Measurements from ENCODE around the gene NRP2. TPM values are rescaled to one million over a fixed set of nuclear protein-coding genes. Genes with fewer than 3 reads are reported as not detected.
A peak's percentile ranks its signal among the peaks of the same experiment; 100 is the strongest.

NRP2 gene
- total RNA-seq, 6 donors from 2014 or later = 61.4 to 99.4 (median 71.8) TPM

- Histone ChIP-seq H3K27me3 (no peaks in the 10 kb centered on the region), H3K27ac (no peak overlapping the region), H3K4me3 (no peak overlapping the region), H3K9me3 (no peaks in the 10 kb centered on the region), H3K36me3 (no peaks in the 10 kb centered on the region), H3K4me1 (peaks cover 0 to 10% (median 5%) of the 10 kb centered on the region in 4 donors)
- DNase-seq (no peak), ATAC-seq (ENCODE audit: low FRiP score in 2 of 2) (no peak)
- TF ChIP-seq EP300 (IDR thresholded peaks at IDR 0.05) (no peak), POLR2AphosphoS5 (IDR thresholded peaks at IDR 0.05) (no peak), POLR2A (IDR thresholded peaks at IDR 0.05) (no peak), CTCF (IDR thresholded peaks at IDR 0.05) (no peak)
- 81 to 85% methylated on average over 6 of the region's 6 CpGs for WGBS, 2 donors
Observed at GRCh38 chr2:205655779-205656456, 26.4 kb upstream of the NRP2 start.

- no peak for DNase-seq
- ATAC-seq (ENCODE audit: low FRiP score in 2 of 2) = no peak
- WGBS, 2 donors = 73 to 80% methylated on average over 7 of the region's 7 CpGs
- H3K9me3 ChIP-seq = no peaks in the 10 kb centered on the region
- H3K36me3 ChIP-seq = no peaks in the 10 kb centered on the region
- no peak overlapping the region for H3K27ac ChIP-seq
- H3K4me1 ChIP-seq = peaks cover 0 to 9% (median 7%) of the 10 kb centered on the region in 4 donors
- TF ChIP-seq POLR2A (IDR thresholded peaks at IDR 0.05) (no peak), POLR2AphosphoS5 (IDR thresholded peaks at IDR 0.05) (no peak), CTCF (IDR thresholded peaks at IDR 0.05) (no peak), EP300 (IDR thresholded peaks at IDR 0.05) (no peak)
- H3K27me3 ChIP-seq = no peaks in the 10 kb centered on the region
- no peak overlapping the region for H3K4me3 ChIP-seq
Observed at GRCh38 chr2:205656461-205656860, 25.8 kb upstream of the NRP2 start.

GRCh38 chr2:205656941-205657340 lies 25.4 kb upstream of the NRP2 start:
- Histone ChIP-seq H3K27me3 (no peaks in the 10 kb centered on the region), H3K4me3 (no peak overlapping the region), H3K27ac (no peak overlapping the region), H3K36me3 (no peaks in the 10 kb centered on the region), H3K9me3 (no peaks in the 10 kb centered on the region), H3K4me1 (peaks cover 0 to 9% (median 7%) of the 10 kb centered on the region in 4 donors)
- no peak for DNase-seq
- TF ChIP-seq CTCF (IDR thresholded peaks at IDR 0.05) = no peak
- no peak for TF ChIP-seq POLR2AphosphoS5 (IDR thresholded peaks at IDR 0.05)
- no peak for TF ChIP-seq EP300 (IDR thresholded peaks at IDR 0.05)
- TF ChIP-seq POLR2A (IDR thresholded peaks at IDR 0.05) = no peak
- no peak for ATAC-seq (ENCODE audit: low FRiP score in 2 of 2)
- WGBS, 2 donors = 83 to 85% methylated on average over 4 of the region's 4 CpGs

DNA sequence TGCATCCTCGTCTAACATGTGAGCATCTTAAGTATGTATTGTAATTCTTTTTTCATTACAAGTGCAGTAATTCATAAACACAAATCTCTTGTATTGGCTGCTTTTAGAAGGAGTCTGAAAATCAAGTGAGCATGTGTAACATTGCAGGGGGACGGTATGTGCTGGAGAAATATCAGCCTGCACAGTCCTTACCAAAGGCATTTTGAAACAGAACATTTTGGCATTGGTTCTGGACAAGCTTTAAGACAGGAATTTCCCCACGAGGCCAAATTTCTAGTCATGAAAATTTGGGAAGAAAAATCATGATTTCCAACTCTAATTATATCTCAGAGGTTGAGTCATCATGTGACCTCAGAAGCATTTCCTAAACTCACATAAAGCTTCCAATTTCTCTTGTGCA lies 24.7 kb upstream of the NRP2 start:
- Histone ChIP-seq H3K4me1 (peaks cover 0 to 9% (median 7%) of the 10 kb centered on the region in 4 donors), H3K27ac (no peak overlapping the region), H3K36me3 (no peaks in the 10 kb centered on the region), H3K27me3 (no peaks in the 10 kb centered on the region), H3K9me3 (no peaks in the 10 kb centered on the region), H3K4me3 (no peak overlapping the region)
- no peak for TF ChIP-seq POLR2A (IDR thresholded peaks at IDR 0.05)
- TF ChIP-seq EP300 (IDR thresholded peaks at IDR 0.05) = peak in 1 of 4 donors; percentile 78
- ATAC-seq (ENCODE audit: low FRiP score in 2 of 2) = peak in 1 of 2 donors; percentile 50
- WGBS, 2 donors = 71 to 75% methylated on average over 3 of the region's 3 CpGs
- DNase-seq = no peak

DNA sequence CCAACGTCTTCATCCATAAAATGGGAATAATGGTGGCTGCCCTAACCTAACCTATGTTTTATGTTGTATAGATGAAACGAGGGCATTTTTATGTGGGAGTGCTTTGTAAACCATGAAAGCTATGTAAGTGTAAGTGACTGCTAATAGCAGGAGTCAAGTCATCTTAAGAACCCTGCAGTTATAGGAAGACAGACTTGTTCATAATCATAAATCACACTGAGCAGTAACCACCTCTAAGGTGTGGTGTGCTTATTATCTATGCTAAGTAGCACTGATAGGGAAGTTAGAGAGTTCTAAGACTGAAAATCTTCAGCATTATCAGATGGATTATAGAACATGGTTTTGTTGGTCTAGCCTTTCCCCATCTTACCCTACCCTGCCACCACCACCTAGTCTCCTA lies 24.2 kb upstream of the NRP2 start:
- Histone ChIP-seq H3K27me3 (no peaks in the 10 kb centered on the region), H3K4me1 (peaks cover 0 to 9% (median 7%) of the 10 kb centered on the region in 4 donors), H3K4me3 (no peak overlapping the region), H3K9me3 (no peaks in the 10 kb centered on the region), H3K36me3 (no peaks in the 10 kb centered on the region), H3K27ac (peak overlapping the region in 1 of 4 donors; percentile 20)
- ATAC-seq (ENCODE audit: low FRiP score in 2 of 2) (no peak), DNase-seq (no peak)
- 81 to 89% methylated on average over 2 of the region's 2 CpGs for WGBS, 2 donors
- no peak for TF ChIP-seq POLR2A (IDR thresholded peaks at IDR 0.05)
- no peak for TF ChIP-seq EP300 (IDR thresholded peaks at IDR 0.05)
- no peak for TF ChIP-seq POLR2AphosphoS5 (IDR thresholded peaks at IDR 0.05)

DNA sequence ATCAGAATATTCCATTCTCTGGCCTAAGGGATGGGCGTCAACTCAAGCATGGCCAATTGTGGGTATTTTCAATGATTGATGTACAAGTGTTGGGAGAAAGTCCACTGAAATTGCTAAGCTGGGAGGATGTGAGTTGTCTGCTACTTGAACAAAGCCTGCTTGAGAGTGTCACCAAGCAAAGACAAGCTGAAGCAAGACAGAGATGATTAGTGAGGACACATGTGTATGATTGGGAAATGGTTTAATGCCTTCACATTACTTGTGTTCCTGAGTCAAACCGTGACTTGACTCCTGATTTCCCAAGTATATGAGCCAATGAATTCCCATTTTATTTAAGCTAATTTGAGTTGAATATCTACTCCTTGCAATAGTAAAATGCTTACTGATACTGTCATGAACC lies 23.7 kb upstream of the NRP2 start:
- Histone ChIP-seq H3K36me3 (no peaks in the 10 kb centered on the region), H3K27me3 (no peaks in the 10 kb centered on the region), H3K9me3 (no peaks in the 10 kb centered on the region), H3K4me3 (no peak overlapping the region), H3K4me1 (peaks cover 0 to 9% (median 7%) of the 10 kb centered on the region in 4 donors), H3K27ac (no peak overlapping the region)
- ATAC-seq (ENCODE audit: low FRiP score in 2 of 2) (no peak), DNase-seq (no peak)
- WGBS, 2 donors = 96 to 97% methylated on average over 2 of the region's 2 CpGs
- peak in 1 of 2 donors; percentile 35 for TF ChIP-seq POLR2AphosphoS5 (IDR thresholded peaks at IDR 0.05)
- no peak for TF ChIP-seq EP300 (IDR thresholded peaks at IDR 0.05)

Data from upper lobe of left lung (tissue), 6 donors.